Right ventricle myocardium superior (tissue), 1 donor: Measurements from ENCODE around the gene EOLA2. TPM values are rescaled to one million over a fixed set of nuclear protein-coding genes. Genes with fewer than 3 reads are reported as not detected.
"Not testable (repeated sequence)": the region's sequence is repeated elsewhere in the genome, so short reads cannot be mapped to it uniquely, and the experiment has no call there.

Experiments used
- ATAC-seq: fragments of 200-7000 bp; cut with Tn5 transposase; one replicate; pipeline ENCODE4 v1.9.1; 2020; ENCODE audit warnings: mild to moderate bottlenecking; ENCODE audit not compliant: poor library complexity
- DNase-seq: peaks from one replicate; pipeline ENCODE4 v3.0.0-alpha.2; 2020
- intact Hi-C: fragments of 100-400 bp; cut with DNase I; formaldehyde crosslinking; loops from one replicate; pipeline ENCODE4 v1.11.2; 2022
- total RNA-seq: library from RNA; stranded (reverse); fragmentation: NEBNext Ultra II Directional; extraction: Animal tissue kit (Norgen Biotek cat#: 25700); gene quantifications from one replicate; pipeline ENCODE4 v1.2.1, GENCODE V29; 2021
- donor health status: DM: no; HTN: yes; CAD: no; lungs with severe emphysema.

The EOLA2 gene
- total RNA-seq, 1 donor from 2014 or later, result 21.8 TPM

- peak; percentile 45 for DNase-seq
- intact Hi-C loops, result no loop called here
- ATAC-seq, result no peak
Measured at GRCh38 chrX:149937871-149938426, 342 bp downstream of the EOLA2 start.

DNA sequence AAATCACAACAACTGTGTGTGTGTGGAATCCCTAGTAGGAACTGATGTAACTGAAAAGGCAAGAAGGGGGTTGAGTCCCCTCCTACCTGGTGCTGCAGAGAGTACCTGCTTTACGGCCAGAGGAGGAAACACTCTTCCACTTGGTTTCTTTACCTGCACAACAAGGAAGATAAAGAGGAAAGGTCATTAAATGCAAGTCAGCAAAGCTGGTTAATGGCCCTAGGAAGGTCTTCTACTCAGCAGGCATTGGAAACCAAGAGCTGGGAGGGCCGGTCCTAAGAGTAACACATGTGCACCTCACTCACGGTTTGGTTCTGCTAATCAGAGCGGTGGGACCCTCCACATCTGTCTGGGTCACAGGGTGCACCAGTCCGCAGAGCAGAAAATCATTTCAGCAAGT lies 963 bp downstream of the EOLA2 start:
- DNase-seq, intact Hi-C loops, ATAC-seq: not testable (repeated sequence)

GRCh38 chrX:149933547-149933946 lies 4.7 kb downstream of the EOLA2 start:
- intact Hi-C loops, DNase-seq, ATAC-seq: not testable (repeated sequence)

GRCh38 chrX:149932970-149933369 lies 5.3 kb downstream of the EOLA2 start:
- ATAC-seq, DNase-seq, intact Hi-C loops: not testable (repeated sequence)

- intact Hi-C loops, ATAC-seq, DNase-seq: not testable (repeated sequence)
Measured at GRCh38 chrX:149932150-149932549, 6.1 kb downstream of the EOLA2 start.

DNA sequence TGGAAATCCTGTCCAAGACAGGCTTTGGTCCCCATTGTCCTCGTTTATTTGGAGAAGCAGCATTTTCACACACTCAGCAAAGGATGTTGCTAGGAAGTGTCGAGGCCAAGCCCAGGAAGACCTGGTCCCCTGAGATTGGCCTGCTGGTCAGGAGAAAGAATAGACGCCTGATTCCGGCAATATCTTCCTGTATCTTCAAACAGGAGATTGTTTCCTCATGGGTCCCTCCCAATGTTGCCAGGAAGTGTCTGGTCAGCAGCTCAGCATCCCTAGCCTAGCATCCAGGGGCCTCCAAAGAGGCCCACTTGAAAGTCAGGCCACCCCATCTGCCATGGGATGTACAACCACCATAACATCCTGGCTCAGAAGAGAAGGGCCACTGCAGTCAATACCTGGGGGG lies 6.9 kb downstream of the EOLA2 start:
- ATAC-seq, DNase-seq, intact Hi-C loops: not testable (repeated sequence)

DNA sequence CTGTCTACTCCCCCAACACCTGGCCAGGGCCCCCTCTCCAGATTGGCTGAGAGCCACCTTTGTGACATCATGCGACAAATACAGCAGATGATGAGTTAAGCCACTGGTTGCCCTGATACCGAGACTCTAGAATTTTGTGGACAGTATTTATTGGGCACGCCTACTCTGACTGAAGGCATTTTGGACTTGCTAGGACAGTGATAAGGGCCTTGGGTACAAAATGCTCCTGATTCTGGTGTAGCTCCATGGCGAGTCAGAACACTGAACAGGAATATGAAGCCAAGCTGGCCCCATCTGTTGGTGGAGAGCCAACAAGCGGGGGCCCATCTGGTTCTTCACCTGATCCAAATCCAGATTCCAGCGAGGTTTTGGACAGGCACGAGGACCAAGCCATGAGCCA lies 8.9 kb downstream of the EOLA2 start, which contains the start of gene HSFX4:
Gene HSFX4, plus strand, starts transcription at position 174 of the 400 bp plus-strand sequence. Its CDS starts 72 bp downstream, at position 246.
- DNase-seq, ATAC-seq, intact Hi-C loops: not testable (repeated sequence)

DNA sequence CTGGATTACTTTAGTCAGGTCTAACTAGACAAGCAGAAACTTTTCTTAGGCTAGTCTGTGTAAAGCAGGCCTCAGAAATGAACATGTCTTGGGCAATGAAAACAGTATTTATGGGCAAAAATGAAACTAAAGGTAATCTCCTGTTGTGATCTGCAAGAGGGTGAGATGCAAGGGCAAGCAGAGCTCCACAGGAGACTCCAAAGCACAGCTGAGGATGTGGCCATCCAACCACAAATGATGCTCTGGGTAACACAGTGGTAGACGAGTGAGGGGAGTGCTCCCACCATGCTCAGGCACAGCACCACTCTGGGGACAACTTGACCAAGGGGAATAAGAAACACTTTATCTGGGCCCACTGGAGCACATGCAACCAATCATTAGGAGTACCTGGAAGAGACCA lies 9.7 kb downstream of the EOLA2 start:
- DNase-seq, ATAC-seq, intact Hi-C loops: not testable (repeated sequence)

DNA sequence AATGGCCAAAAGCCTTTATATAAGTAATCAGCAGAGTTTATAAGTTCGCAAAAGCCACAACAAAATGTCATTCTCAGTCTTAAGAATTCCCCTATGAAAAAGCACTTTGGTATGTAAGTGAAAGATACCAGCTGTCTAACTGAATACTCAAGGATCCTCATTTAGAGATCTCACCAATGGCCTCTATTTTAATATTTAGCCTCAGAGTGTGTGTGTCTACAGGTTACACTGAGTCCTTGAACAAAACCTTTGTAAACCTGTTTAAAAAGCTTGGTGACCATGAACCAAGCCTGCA lies 10.4 kb downstream of the EOLA2 start:
- DNase-seq, intact Hi-C loops, ATAC-seq: not testable (repeated sequence)

DNA sequence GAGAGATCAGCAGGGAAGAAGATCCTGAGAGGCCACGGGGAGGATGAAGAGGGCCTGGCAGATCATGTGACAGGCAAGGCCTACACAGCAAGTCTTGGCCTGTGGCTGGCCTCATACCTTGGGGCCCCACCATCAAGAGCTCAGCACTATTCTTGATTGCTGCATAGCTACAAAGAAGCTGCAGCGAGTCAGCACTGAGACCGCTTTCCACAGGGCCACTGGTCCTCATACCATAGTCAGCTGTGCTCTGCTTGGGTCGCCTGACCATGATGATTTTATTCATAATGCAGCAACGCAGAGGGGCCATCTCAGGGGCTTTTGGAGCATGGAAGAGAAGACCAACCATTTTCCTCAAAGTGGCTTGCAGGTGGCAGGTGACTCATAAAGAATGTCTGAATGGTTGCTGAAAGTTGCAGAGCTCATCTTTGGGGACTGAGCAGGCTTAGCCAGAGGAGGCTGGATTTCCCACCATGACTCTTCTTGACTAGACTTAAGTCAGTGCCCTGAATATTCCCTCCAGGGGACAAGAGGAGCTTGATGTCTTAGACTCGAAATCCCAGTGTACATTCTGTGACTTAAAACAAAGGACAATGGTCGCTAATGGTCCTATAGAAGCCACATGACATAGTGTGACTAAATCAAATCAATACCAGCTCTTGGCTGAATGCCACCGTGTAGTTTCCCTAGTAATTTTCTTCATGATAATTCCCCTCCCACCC lies 10.9 kb downstream of the EOLA2 start:
- ATAC-seq, DNase-seq, intact Hi-C loops: not testable (repeated sequence)

- DNase-seq, ATAC-seq, intact Hi-C loops: not testable (repeated sequence)
Measured at GRCh38 chrX:149924434-149924833, 13.9 kb downstream of the EOLA2 start.

- ATAC-seq, intact Hi-C loops, DNase-seq: not testable (repeated sequence)
Measured at GRCh38 chrX:149923836-149924235, 14.5 kb downstream of the EOLA2 start.

- no peak for DNase-seq
- intact Hi-C loops, result no loop called here
- no peak for ATAC-seq
Measured at GRCh38 chrX:149916745-149917392, 21.4 kb downstream of the EOLA2 start.

DNA sequence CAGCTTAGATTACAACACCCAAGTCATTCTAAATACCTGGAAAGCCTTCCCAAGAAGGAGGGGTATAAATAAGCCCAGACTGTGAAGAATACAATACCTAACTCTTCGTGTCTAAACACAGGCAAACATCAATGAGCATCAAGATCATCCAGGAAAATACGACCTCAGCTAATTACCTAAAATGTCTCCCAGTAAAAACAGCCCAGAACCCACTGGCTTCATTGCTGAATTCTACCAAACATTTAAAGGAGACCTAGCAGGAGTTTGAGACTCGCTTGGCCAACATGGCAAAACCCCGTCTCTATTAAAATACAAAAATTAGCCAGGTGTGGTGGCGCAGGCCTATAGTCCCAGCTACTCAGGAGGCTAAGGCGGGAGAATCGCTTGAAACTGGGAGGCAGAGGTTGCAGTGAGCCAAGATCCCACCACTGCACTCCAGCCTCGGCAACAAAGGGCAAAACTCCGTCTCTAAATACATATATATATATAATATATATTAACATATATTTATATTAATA lies 28.1 kb downstream of the EOLA2 start:
- intact Hi-C loops, result no loop called here
- no peak for DNase-seq

DNA sequence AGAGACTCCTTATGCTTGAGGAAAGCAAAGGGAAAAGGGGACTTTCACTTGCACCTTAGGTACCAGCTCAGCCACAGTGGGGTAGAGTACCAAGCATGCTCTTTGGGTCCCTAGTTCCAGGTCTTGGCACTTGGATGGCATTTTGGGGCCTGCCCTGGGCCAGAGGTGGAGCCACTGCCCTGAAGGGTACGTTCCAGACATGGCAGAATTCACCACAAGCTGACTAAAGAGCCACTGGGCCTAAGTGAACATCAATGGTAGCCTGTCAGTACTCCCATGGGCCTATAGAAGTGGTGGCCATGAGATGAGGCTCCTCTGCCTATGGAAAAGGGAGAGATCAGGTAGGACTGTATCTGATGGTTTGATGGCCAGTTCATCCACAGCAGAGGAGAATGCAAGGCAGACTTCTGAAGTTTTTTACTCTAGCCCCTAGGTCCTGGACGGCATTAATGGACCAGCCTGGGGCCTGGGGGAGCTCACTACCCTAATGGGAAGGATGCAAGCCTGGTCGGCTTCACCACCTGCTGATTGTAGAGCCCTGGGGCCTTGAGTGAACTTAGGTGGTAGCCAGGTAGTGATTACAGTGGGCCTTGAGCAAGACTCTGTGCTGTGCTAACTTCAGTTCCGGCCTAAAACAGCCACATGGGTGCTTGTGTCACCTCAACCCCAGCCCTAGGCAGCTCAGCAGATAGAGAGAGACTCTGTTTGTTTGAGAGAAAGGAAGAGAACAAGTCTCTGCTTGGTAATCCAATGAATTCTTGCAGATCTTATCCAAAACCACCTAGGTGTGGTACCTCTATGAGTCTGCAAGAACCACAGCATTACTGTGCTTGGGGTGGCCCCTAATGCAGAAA lies 28.7 kb downstream of the EOLA2 start:
- no peak for DNase-seq
- ATAC-seq, result no peak
- intact Hi-C loops, result no loop called here

More for the DNA sequence above, 28.1 kb downstream of the EOLA2 start:
- no peak for ATAC-seq

GRCh38 chrX:149908727-149909126 lies 29.6 kb downstream of the EOLA2 start:
- DNase-seq (no peak), ATAC-seq (no peak)
- intact Hi-C loops, result no loop called here

DNA sequence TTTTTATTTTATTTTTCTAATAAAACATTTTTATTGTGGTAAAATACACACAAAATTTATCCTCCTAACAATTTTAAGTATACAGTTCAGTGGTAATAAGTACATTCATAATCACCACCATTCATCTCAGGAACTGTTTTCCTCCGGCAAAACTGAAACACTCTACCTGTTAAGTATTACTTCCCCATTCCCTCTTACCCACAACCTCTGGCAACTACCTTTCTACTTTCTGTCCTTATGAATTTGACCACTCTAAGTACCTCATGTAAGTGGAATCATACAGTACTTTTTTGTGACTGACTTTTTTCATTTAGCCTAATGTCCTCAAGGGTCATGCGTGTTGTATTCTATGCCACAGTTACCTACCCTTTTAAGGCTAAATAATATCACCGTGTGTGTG lies 30.0 kb downstream of the EOLA2 start:
- DNase-seq (no peak), ATAC-seq (no peak)
- intact Hi-C loops, result no loop called here

GRCh38 chrX:149903889-149904748 lies 34.2 kb downstream of the EOLA2 start:
- DNase-seq (no peak), ATAC-seq (no peak)
- intact Hi-C loops, result no loop called here
